ENCODE data around the gene KCNIP4.
A peak's percentile ranks its signal among the peaks of the same experiment; 100 is the strongest.

GRCh38 chr4:21790438-21791029 is 158.0 kb downstream of the KCNIP4 start:
- TF ChIP-seq CTCF (IDR thresholded peaks at IDR 0.05 in 2 of 3, conservative IDR thresholded peaks at IDR 0.05 in 1 of 3; ENCODE audit: control insufficient read depth in 2 of 3, extremely low read depth in 1 of 3, insufficient read depth in 1 of 3, low read depth in 3 of 3, low read length in 3 of 3) (peak; percentile 17 to 39 (median 32); a peak in 3 of 6 replicates), BCL3 (IDR thresholded peaks at IDR 0.05; ENCODE audit: borderline replicate concordance, insufficient read depth, low read depth, low read length, poor library complexity, severe bottlenecking) (no peak), SKIL (IDR thresholded peaks at IDR 0.05; ENCODE audit: low read depth, poor library complexity, severe bottlenecking) (no peak), CHD4 (IDR thresholded peaks at IDR 0.05) (no peak), ESRRA (IDR thresholded peaks at IDR 0.05; ENCODE audit: low read length) (no peak), CREM (IDR thresholded peaks at IDR 0.05; ENCODE audit: low read depth) (no peak), KAT2A (conservative IDR thresholded peaks at IDR 0.05; ENCODE audit: control insufficient read depth, low read depth, low read length) (no peak), IRF5 (IDR thresholded peaks at IDR 0.05; ENCODE audit: borderline replicate concordance) (no peak)

Measured in GM12878 (cell line).